Measurements from ENCODE around the gene SERINC2.

SERINC2 gene

DNA sequence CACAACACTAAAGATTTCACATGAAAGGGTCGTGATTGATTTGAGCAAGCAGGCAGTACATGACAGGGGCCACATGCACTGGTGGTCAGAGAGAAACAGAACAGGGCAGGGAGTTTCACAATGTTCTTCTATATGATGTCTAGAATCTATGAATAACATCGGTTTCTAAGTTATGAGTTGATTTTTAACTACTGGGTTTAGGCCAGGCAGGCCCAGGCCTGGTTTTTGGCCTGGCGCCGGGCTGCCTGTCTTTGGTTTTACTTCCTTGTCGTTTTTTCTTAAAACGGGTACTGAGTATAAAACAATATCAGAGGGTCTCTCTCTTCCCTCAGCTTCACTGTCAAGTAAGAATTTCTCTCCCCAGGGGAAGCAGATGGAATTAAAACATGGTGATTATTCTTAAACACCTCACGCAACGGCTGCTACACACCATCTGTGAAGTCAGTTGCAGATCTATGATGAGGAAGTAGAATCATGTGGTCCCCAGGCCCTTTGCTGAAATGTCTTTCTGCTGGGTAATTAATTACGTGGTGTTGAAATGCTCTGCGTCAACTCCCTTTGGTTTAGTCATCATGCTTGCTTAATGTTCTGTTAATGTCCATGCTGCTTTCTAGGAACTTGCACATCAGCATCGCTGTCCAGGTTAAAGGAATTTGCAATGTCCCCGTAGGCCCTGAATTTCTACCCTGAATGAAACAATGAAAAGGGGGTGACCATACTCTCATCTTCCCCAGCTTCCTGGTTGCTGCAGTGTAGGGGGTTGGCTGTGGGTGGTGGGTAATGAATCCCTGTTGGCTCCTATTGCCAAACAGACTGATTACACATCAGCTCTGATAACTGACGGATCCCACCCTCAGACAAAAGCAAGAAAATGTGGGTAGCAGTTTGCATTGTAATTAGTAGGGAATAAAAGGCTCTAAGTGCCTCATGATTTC lies 70.3 kb downstream of the SERINC2 start:
- DNase-seq = peak; percentile 97
- in situ Hi-C loops (cut with MboI; ENCODE audit: low pct_unique_long_range_greater_than_20kb, low sequenced_read_pairs) = no loop called here

All from KBM-7 (cell line).